ENCODE results near the gene NME7.
A peak's percentile ranks its signal among the peaks of the same experiment; 100 is the strongest.
"Not testable (repeated sequence)": the region's sequence is repeated elsewhere in the genome, so short reads cannot be mapped to it uniquely, and the experiment has no call there.

NME7 gene

GRCh38 chr1:169342096-169342495 is 25.5 kb downstream of the NME7 start:
- not testable (repeated sequence) for DNase-seq (ENCODE audit: low read depth, low spot score)

GRCh38 chr1:169340882-169341281 is 26.7 kb downstream of the NME7 start:
- DNase-seq (ENCODE audit: low read depth, low spot score) = no peak

GRCh38 chr1:169339773-169340172 is 27.8 kb downstream of the NME7 start:
- no peak for DNase-seq (ENCODE audit: low read depth, low spot score)

DNA sequence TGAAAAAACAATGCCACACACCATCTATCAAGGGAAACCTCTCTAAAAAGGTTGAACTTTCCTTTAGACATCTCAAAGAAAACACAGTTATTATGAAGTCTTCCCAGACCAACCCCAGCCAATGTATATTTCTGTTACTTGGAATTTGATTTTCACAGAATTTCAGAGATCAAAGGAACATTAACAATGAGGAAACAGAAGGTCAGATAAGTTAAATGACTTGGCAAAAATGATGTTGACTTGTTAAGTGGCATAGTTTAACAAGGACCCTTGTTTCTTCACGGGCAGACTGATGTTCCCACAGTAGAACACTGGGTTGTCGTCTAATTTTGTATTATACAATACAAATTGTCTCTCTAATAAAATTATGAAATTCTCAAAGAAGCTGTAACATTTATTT is 29.0 kb downstream of the NME7 start:
- DNase-seq (ENCODE audit: low read depth, low spot score) = no peak

GRCh38 chr1:169336947-169337715 is 30.5 kb downstream of the NME7 start:
- DNase-seq (ENCODE audit: low read depth, low spot score) = not testable (repeated sequence)

DNA sequence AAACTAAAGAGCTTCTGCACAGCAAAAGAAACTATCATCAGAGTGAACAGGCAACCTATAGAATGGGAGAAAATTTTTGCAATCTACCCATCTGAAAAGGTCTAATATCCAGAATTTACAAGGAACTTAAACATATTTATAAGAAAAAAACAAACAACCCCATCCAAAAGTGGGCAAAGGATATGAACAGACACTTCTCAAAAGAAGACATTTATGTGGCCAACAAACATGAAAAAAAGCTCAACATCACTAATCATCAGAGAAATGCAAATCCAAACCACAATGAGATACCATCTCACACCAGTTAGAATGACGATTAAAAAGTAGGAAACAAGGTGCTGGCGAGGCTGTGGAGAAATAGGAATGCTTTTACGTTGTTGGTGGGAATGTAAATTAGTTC is 32.9 kb downstream of the NME7 start:
- DNase-seq (ENCODE audit: low read depth, low spot score) = not testable (repeated sequence)

DNA sequence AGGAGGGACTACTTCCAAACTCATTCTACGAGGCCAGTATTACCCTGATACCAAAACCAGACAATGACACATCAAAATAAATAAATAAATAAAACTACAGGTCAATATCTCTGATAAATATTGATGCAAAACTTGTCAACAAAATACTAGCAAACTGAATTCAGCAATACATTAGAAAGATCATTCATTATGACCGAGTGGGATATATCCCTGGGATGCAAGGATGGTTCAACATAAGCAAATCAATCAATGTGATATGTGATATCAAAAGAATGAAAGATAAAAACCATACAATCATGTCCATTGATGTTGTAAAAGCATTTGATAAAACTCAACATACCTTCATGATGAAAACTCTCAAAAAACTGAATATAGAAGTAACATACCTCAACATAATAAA is 36.7 kb downstream of the NME7 start:
- no peak for DNase-seq (ENCODE audit: low read depth, low spot score)

DNA sequence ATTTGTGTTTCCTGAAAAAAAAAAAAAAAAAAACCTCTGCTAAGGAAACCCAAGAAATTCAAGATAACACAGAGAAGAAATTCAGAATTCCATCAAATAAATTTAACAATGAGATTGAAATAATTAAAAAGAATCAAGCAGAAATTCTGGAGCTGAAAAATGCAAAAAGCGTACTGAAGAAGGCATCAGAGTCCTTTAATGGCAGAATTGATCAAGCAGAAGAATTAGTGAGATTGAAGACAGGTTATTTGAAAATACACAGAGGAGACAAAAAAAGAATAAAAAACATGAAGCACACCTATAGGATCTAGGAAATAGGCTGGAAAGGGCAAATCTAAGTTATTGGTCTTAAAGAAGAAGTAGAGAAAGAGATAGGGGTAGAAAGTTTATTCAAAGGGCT is 38.2 kb downstream of the NME7 start:
- DNase-seq (ENCODE audit: low read depth, low spot score) = no peak

DNA sequence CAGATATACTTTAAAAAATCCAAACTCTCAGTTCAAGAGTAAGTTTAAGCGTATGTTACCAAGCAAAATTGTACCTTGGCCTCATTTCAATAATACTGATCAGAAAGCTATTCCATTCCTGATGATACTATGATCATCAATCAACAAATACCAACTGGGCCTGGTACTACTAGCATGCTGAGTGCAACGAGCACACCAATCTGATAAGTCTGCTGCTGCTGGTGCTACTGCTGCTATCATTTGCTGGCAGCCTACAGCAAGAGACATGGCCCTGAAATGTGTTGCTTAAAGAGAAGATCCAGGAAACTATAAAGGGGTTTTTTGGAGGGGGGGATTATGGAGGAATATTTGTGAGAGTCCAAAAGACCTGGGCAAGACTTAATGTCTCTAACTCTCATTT is 39.7 kb downstream of the NME7 start:
- DNase-seq (ENCODE audit: low read depth, low spot score) = no peak

DNA sequence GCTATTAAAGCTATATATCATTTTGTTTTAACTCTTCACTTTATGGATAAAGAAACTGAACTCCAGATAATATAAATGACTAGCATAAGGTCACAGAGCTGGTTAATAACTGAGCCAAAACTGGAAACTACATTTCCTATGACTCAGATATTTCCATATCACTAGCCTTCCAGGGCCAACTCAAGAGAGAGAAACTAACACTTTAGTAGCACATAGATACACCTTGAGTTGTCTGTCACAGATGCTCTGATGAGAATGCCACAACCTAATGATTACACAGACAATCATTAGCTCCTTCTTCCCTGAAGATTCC is 40.7 kb downstream of the NME7 start:
- DNase-seq (ENCODE audit: low read depth, low spot score) = no peak

DNA sequence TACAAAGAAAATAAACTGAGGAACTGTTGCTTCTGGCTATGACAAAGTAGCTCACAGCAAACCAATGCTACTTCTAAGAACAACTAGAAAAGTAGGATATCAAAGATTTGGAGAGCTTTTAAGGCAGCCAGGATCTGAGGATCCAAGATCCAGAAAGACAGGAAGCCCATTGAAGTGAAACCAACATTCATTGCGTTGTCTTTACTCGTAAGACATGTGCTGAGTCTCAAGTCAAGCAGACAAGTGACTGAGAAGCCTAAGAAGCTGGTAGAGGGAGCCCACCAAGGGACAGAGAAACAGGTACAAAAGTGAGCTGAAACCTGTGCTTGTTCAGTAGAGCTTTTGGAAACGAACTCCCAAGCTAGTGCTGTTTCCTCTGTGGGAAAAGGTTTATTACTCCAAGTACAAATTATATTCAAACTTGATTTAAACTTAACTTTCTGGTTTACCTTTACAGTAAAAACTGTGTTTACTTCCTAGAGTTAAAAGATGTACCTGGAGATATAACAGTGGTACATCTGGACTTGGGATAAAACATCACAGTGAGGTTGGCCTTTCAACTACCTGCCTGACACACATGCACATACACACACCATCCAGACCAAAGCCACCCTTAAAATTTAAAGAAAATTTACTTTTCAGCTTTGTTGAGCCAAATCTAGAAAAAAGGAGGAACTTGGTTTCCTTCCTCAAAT is 41.2 kb downstream of the NME7 start:
- no peak for DNase-seq (ENCODE audit: low read depth, low spot score)

GRCh38 chr1:169325117-169325516 is 42.5 kb downstream of the NME7 start:
- peak; percentile 79 for DNase-seq (ENCODE audit: low read depth, low spot score)

- no peak for DNase-seq (ENCODE audit: low read depth, low spot score)
Measured at GRCh38 chr1:169322138-169322537, 45.5 kb downstream of the NME7 start.

DNA sequence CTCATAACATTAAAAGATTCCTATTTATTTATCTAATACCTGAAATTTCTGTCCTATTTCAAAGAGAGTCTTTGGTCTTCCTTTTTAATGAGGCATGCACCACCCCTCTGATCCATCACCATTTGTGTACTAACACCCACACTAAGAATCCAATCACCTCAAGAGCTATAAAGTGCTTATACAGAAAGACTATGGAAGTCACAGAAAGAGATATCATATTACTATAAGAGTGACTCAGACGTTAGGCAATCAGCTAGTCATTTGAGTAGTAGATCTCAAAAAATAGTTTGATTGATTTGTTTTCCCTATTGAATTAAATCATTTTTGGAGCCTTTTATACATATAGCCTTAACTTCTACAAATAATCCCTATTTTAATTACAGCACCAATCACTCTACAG is 46.1 kb downstream of the NME7 start:
- no peak for DNase-seq (ENCODE audit: low read depth, low spot score)

GRCh38 chr1:169318536-169319244 is 48.9 kb downstream of the NME7 start:
- no peak for DNase-seq (ENCODE audit: low read depth, low spot score)

DNA sequence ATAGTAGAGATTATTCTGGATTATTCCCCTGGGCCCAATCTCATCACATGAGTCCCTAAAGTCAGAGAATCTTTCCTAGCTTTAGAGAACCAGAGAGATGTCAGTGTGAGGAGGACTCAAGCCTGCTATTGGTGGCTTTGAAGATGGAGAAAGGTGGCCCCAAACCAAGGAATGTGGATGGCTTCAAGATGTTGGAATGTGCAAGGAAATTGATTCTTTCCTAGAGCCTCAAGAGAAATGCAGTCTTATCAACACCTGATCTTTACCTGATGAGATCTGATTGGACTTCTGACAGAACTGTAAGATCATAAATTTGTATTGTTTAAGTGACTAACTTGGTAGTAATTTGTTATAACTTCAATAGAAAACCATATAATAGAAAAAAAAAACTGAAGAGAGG is 51.0 kb downstream of the NME7 start:
- DNase-seq (ENCODE audit: low read depth, low spot score) = no peak

- DNase-seq (ENCODE audit: low read depth, low spot score) = no peak
Measured at GRCh38 chr1:169312084-169312954, 55.3 kb downstream of the NME7 start.

- no peak for DNase-seq (ENCODE audit: low read depth, low spot score)
Measured at GRCh38 chr1:169309178-169310166, 58.1 kb downstream of the NME7 start.

GRCh38 chr1:169308313-169309039 is 59.1 kb downstream of the NME7 start:
- no peak for DNase-seq (ENCODE audit: low read depth, low spot score)

DNA sequence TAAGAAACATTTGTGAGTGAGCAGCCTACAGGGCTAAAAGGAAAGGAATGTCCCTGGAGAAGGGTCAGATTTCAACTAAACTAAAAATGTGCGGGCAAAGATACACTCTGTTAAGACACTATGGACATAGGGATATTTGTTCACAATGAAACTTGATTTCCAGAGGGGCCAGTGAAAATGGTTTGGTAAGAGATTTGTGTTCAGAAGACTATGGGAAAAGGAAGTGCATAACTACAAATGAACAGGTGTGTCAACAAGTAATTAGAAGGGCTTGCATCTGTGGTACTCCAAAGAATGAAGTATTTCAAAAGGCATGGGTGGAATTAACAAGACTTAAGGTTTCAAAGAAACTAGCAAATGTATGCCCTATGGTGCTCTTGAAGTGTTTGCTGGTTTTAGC is 60.4 kb downstream of the NME7 start:
- no peak for DNase-seq (ENCODE audit: low read depth, low spot score)
